ENCODE results near the gene NFS1.

NFS1 gene

DNA sequence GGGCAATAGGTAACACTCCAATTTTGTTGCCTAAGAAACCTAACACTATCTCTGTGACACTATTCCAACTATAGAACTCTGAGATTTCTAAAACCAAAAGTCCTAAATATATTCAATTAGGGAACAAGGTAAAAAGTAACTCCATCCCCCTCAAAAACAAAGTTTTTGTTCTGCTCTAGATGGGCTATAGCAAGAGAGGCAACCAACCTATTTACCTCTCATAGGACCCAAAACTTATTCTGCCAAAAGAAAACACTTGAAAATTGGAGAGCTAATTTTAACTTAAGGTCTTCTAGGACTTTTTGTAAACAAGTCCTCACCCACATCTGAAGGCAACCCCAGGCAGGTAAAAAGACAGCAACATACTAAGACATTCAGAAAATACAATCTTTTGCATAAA, 35.2 kb upstream of the NFS1 start:
- in situ Hi-C loops (cut with HindIII; ENCODE audit: low sequenced_read_pairs) = loop anchor here (10.0 kb wide), 1 partner anchor 260 kb away; no protein-coding TSS in a partner anchor
- no peak overlapping the region for H3K4me3 ChIP-seq (ENCODE audit: low read depth, low read length)
- TF ChIP-seq, protein P1, sequence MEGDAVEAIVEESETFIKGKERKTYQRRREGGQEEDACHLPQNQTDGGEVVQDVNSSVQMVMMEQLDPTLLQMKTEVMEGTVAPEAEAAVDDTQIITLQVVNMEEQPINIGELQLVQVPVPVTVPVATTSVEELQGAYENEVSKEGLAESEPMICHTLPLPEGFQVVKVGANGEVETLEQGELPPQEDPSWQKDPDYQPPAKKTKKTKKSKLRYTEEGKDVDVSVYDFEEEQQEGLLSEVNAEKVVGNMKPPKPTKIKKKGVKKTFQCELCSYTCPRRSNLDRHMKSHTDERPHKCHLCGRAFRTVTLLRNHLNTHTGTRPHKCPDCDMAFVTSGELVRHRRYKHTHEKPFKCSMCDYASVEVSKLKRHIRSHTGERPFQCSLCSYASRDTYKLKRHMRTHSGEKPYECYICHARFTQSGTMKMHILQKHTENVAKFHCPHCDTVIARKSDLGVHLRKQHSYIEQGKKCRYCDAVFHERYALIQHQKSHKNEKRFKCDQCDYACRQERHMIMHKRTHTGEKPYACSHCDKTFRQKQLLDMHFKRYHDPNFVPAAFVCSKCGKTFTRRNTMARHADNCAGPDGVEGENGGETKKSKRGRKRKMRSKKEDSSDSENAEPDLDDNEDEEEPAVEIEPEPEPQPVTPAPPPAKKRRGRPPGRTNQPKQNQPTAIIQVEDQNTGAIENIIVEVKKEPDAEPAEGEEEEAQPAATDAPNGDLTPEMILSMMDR (IDR thresholded peaks at IDR 0.05; ENCODE audit: low read depth, low read length, missing control alignments) = no peak
- DNase-seq (ENCODE audit: low read depth) = no peak

DNA sequence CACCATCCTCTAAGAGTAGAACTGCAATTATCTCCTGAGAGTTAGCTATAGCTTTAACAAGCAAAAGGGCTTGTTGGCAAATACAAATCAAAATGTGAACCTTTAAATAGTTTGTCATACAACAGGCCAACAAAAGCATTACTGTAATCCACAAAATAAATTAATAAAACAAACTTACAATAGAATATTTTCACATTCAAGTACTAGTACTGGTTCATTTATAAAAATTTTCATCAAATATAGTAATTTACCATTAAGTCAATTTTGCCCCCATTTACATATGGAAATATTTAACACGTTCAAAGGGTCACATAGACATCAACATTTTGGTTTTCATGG, 33.5 kb upstream of the NFS1 start:
- no peak overlapping the region for H3K4me3 ChIP-seq (ENCODE audit: low read depth, low read length)
- in situ Hi-C loops (cut with HindIII; ENCODE audit: low sequenced_read_pairs) = loop anchor here (10.0 kb wide), 1 partner anchor 258 kb away; no protein-coding TSS in a partner anchor
- no peak for DNase-seq (ENCODE audit: low read depth)
- TF ChIP-seq, protein P1 (IDR thresholded peaks at IDR 0.05; ENCODE audit: low read depth, low read length, missing control alignments) = no peak

DNA sequence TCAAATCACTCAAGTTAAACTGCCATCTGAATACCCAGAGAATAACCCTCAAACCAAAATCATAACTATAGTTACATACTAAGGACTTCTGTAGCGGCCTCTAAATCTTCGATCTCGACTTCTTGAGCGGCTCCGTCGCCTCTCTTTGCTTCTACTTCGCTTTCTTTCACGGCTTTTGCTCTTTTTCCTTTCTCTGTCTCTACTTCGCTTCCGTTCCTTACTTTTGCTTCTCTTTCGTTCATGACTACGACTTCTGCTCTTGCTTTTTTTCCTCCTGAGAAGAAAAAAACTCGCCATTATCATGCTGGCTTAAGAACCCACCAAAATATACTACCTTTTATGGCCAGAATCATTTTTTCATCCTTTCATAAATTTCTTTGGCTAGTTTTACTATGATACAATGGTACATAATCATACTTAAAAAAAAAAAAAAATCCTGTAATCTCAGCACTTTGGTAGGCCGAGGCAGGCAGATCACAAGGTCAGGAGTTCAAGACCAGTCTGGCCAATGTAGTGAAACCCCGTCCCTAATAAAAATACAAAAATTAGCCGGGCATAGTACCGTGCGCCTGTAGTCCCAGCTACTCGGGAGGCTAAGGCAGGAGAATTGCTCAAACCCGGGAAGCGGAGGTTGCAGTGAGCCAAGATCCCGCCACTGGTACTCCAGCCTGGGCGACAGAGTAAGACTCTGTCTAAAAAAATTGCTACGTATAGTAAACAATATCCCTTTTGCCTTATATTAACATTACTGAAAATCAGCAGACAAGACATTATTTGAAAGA, 32.9 kb upstream of the NFS1 start:
- in situ Hi-C loops (cut with HindIII; ENCODE audit: low sequenced_read_pairs) = loop anchor here (10.0 kb wide), 1 partner anchor 257 kb away; no protein-coding TSS in a partner anchor
- DNase-seq (ENCODE audit: low read depth) = no peak
- no peak overlapping the region for H3K4me3 ChIP-seq (ENCODE audit: low read depth, low read length)

DNA sequence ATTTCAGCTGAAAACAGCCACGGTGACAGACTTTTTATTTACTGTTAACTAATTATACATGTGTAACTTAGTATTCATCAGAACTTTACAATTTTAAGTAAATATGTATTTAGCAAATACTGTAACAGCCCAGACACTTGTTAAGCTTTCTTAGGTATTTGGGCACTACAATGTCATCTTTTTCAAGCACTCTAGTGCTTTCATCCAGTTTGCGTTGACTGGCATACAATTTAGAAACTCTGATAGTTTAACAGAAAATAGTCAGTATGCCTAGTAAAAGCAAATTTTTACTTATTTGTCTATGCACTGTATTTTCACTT, 32.3 kb upstream of the NFS1 start:
- no peak overlapping the region for H3K4me3 ChIP-seq (ENCODE audit: low read depth, low read length)
- in situ Hi-C loops (cut with HindIII; ENCODE audit: low sequenced_read_pairs) = loop anchor here (10.0 kb wide), 1 partner anchor 257 kb away; no protein-coding TSS in a partner anchor
- DNase-seq (ENCODE audit: low read depth) = no peak
- TF ChIP-seq, protein P1 (IDR thresholded peaks at IDR 0.05; ENCODE audit: low read depth, low read length, missing control alignments) = no peak

More for the DNA sequence above, 32.9 kb upstream of the NFS1 start:
- TF ChIP-seq, protein P1 (IDR thresholded peaks at IDR 0.05; ENCODE audit: low read depth, low read length, missing control alignments) = no peak

GRCh38 chr20:35730583-35731468, 31.7 kb upstream of the NFS1 start:
- DNase-seq (ENCODE audit: low read depth) = no peak
- TF ChIP-seq, protein P1 (IDR thresholded peaks at IDR 0.05; ENCODE audit: low read depth, low read length, missing control alignments) = no peak
- in situ Hi-C loops (cut with HindIII; ENCODE audit: low sequenced_read_pairs) = loop anchor here (10.0 kb wide), 1 partner anchor 256 kb away; no protein-coding TSS in a partner anchor
- no peak overlapping the region for H3K4me3 ChIP-seq (ENCODE audit: low read depth, low read length)

DNA sequence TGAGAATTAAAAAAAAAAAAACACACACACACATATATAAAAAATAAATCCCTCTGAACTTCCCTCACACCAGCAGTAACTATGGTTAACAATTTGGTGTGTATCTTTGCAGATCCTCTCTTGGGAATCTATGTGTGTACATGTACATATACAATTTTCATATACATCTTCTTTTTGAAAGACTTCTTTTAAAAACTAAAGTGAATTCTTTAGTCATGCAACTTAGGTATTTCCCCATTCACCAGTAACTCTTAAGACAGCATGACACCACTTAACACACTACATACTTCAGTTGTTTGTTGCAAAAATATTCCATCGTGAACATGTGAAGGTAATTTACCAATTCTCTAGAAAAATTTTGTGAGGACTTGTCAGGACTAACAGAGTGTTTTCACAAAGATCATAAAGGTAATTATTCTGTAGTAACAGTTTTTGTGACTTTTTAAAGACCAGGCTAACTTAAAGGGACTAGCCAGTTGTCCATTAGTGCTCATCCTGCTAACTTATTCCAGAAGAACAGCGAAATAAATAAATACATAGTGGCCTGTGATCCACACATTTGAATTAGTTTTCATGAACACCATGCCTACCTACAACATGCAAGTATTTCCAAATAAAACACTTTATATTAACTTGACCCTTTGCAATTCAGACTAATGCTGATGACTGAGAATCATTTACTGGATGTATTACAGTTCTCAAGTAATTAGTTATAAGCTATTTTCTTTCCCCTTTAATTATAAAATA, 30.9 kb upstream of the NFS1 start:
- no peak overlapping the region for H3K4me3 ChIP-seq (ENCODE audit: low read depth, low read length)
- in situ Hi-C loops (cut with HindIII; ENCODE audit: low sequenced_read_pairs) = loop anchor here (10.0 kb wide), 1 partner anchor 255 kb away; no protein-coding TSS in a partner anchor

More for the DNA sequence above, 30.9 kb upstream of the NFS1 start:
- DNase-seq (ENCODE audit: low read depth) = no peak
- TF ChIP-seq, protein P1 (IDR thresholded peaks at IDR 0.05; ENCODE audit: low read depth, low read length, missing control alignments) = no peak
